DND-41 (cell line): ENCODE data around the gene SCARF1.
A peak's percentile ranks its signal among the peaks of the same experiment; 100 is the strongest.

Experiments
- ATAC-seq: fragments of 200-7000 bp; cut with Tn5 transposase; 3 replicates; pipeline ENCODE4 v1.9.1; 2021; ENCODE audit warnings: low read depth; ENCODE audit not compliant: insufficient read depth
- DNase-seq: peaks from one replicate; pipeline ENCODE4 v3.0.0-alpha.2; 2020
- H2AFZ ChIP-seq: 2 replicates; pipeline ENCODE4 v1.6.0; 2012; ENCODE audit warnings: low read depth, low read length
- H3K27ac ChIP-seq: 2 replicates; pipeline ENCODE4 v1.5.1; 2012; ENCODE audit warnings: low read length, inconsistent platforms
- H3K27me3 ChIP-seq: fragments of 200-600 bp; sonication (generic); 2 replicates; pipeline ENCODE4 v1.6.0; 2012; ENCODE audit warnings: low read length, mild to moderate bottlenecking, inconsistent platforms; ENCODE audit not compliant: insufficient read depth, poor library complexity
- H3K36me3 ChIP-seq: 2 replicates; pipeline ENCODE4 v1.5.1; 2012; ENCODE audit warnings: low read length, inconsistent platforms; ENCODE audit not compliant: insufficient read depth
- H3K4me1 ChIP-seq: 2 replicates; pipeline ENCODE4 v1.5.1; 2012; ENCODE audit warnings: mild to moderate bottlenecking, low read length; ENCODE audit not compliant: insufficient read depth
- H3K4me2 ChIP-seq: 2 replicates; pipeline ENCODE4 v1.6.0; 2012; ENCODE audit warnings: mild to moderate bottlenecking, moderate library complexity, low read length, inconsistent platforms; ENCODE audit not compliant: insufficient read depth
- H3K4me3 ChIP-seq, 2 experiments: fragments of 200-600 bp in 1 of 2; shearing (Covaris generic) in 1 of 2; 2 replicates each; pipeline ENCODE4 v1.5.1; 2012 to 2016; ENCODE audit warnings: inconsistent platforms in 2 of 2, low read length in 2 of 2, mild to moderate bottlenecking in 2 of 2, low read depth in 1 of 2, moderate library complexity in 1 of 2
- H3K79me2 ChIP-seq: 2 replicates; pipeline ENCODE4 v1.6.0; 2012; ENCODE audit warnings: low read length, inconsistent platforms; ENCODE audit not compliant: insufficient read depth
- H3K9ac ChIP-seq: 2 replicates; pipeline ENCODE4 v1.6.0; 2012; ENCODE audit warnings: low read depth, mild to moderate bottlenecking, inconsistent platforms, low read length, moderate library complexity
- H3K9me3 ChIP-seq: 2 replicates; pipeline ENCODE4 v1.5.1; 2012; ENCODE audit warnings: low read length, moderate library complexity, mild to moderate bottlenecking, inconsistent platforms; ENCODE audit not compliant: insufficient read depth, severe bottlenecking
- H4K20me1 ChIP-seq: 2 replicates; pipeline ENCODE4 v1.6.0; 2012; ENCODE audit warnings: low read length; ENCODE audit not compliant: insufficient read depth
- CTCF ChIP-seq: IDR thresholded peaks from 2 replicates; pipeline ENCODE4 v1.5.1; 2012; ENCODE audit warnings: borderline replicate concordance, low read length, moderate library complexity, mild to moderate bottlenecking; ENCODE audit not compliant: poor library complexity, severe bottlenecking; ENCODE audit errors: extremely low read depth
- EZH2 ChIP-seq: IDR thresholded peaks from 3 replicates; pipeline ENCODE4 v1.6.1; 2012; ENCODE audit warnings: borderline replicate concordance, low read depth, mild to moderate bottlenecking, moderate library complexity, low read length, inconsistent platforms; ENCODE audit not compliant: severe bottlenecking

SCARF1 gene

GRCh38 chr17:1601571-1601970 lies 44.0 kb downstream of the SCARF1 start:
- 0 out of 2 replicates have a peak, but pooled peaks cover 6% of the 10 kb centered on the region for H3K4me1 ChIP-seq
- peaks cover 15% of the 10 kb centered on the region; the same call in 1 of the 2 replicates for H3K79me2 ChIP-seq
- no peak overlapping the region for H3K4me2 ChIP-seq
- ATAC-seq (no peak), DNase-seq (no peak)
- H2AFZ ChIP-seq, result no peak overlapping the region
- peaks cover 3% of the 10 kb centered on the region for H3K9me3 ChIP-seq
- peaks cover 35% of the 10 kb centered on the region for H3K36me3 ChIP-seq
- no peaks in the 10 kb centered on the region for H3K27me3 ChIP-seq
- H3K4me3 ChIP-seq, result no peak overlapping the region
- peak overlapping the region; percentile 37; the same call in 1 of the 2 replicates for H3K27ac ChIP-seq
- H3K9ac ChIP-seq, result no peak overlapping the region
- H4K20me1 ChIP-seq, result no peaks in the 10 kb centered on the region
- TF ChIP-seq CTCF, result no peak
- no peak for TF ChIP-seq EZH2

GRCh38 chr17:1598399-1599095 lies 47.0 kb downstream of the SCARF1 start:
- H3K9ac ChIP-seq, result no peak overlapping the region
- H3K9me3 ChIP-seq, result peaks cover 3% of the 10 kb centered on the region
- no peaks in the 10 kb centered on the region for H3K27me3 ChIP-seq
- TF ChIP-seq EZH2 (no peak), CTCF (no peak)
- peak overlapping the region; percentile 69 for H3K27ac ChIP-seq
- H3K79me2 ChIP-seq, result peaks cover 27% of the 10 kb centered on the region; the same call in 1 of the 2 replicates
- no peak overlapping the region for H3K4me2 ChIP-seq
- peaks cover 33% of the 10 kb centered on the region for H3K4me1 ChIP-seq
- peaks cover 23% of the 10 kb centered on the region for H3K36me3 ChIP-seq
- H2AFZ ChIP-seq, result no peak overlapping the region
- no peaks in the 10 kb centered on the region for H4K20me1 ChIP-seq
- DNase-seq, result no peak
- no peak overlapping the region for H3K4me3 ChIP-seq
- ATAC-seq, result no peak

GRCh38 chr17:1597861-1598342 lies 47.6 kb downstream of the SCARF1 start:
- H4K20me1 ChIP-seq, result no peaks in the 10 kb centered on the region
- peak overlapping the region; percentile 67 for H3K27ac ChIP-seq
- H3K9me3 ChIP-seq, result peaks cover 3% of the 10 kb centered on the region
- no peak overlapping the region for H3K4me3 ChIP-seq
- DNase-seq (no peak), ATAC-seq (no peak)
- H3K36me3 ChIP-seq, result peaks cover 19% of the 10 kb centered on the region
- H3K27me3 ChIP-seq, result no peaks in the 10 kb centered on the region
- H2AFZ ChIP-seq, result no peak overlapping the region
- no peak overlapping the region for H3K9ac ChIP-seq
- no peak overlapping the region for H3K4me2 ChIP-seq
- TF ChIP-seq EZH2, result no peak
- no peak for TF ChIP-seq CTCF
- H3K4me1 ChIP-seq, result peaks cover 40% of the 10 kb centered on the region
- H3K79me2 ChIP-seq, result peaks cover 27% of the 10 kb centered on the region; the same call in 1 of the 2 replicates
